Vagina (tissue), 2 donors: Measurements from ENCODE around the gene JPH2. TPM values are rescaled to one million over a fixed set of nuclear protein-coding genes. Genes with fewer than 3 reads are reported as not detected.

ENCODE experiments used
- DNase-seq, 2 donors: peaks; one replicate each; pipeline ENCODE4 v3.0.0-alpha.2; 2017; ENCODE audit errors: extremely low spot score in 2 of 2
- H3K27ac ChIP-seq: fragments of 200-600 bp; sonication (generic); one replicate; pipeline ENCODE4 v1.5.1; 2019
- H3K27me3 ChIP-seq: fragments of 200-600 bp; sonication (generic); one replicate; pipeline ENCODE4 v1.5.1; 2019
- H3K36me3 ChIP-seq, 2 donors: fragments of 200-600 bp; sonication (generic); one replicate each; pipeline ENCODE4 v1.5.1; 2017 to 2019
- H3K4me1 ChIP-seq: fragments of 200-600 bp; sonication (generic); one replicate; pipeline ENCODE4 v1.5.1; 2019
- H3K4me3 ChIP-seq, 2 donors: fragments of 200-600 bp; sonication (generic); 1 replicate in 1 of 2; 2 replicates in 1 of 2; pipeline ENCODE4 v1.5.1; 2016 to 2019
- H3K9me3 ChIP-seq: fragments of 200-600 bp; sonication (generic); one replicate; pipeline ENCODE4 v1.5.1; 2019
- CTCF ChIP-seq, 3 experiments: fragments of 450-650 bp in 2 of 3; fragments of 200-600 bp in 1 of 3; sonication (generic) in 1 of 3; IDR thresholded peaks; one replicate each; pipeline ENCODE4 v1.5.1; 2017 to 2019; ENCODE audit warnings: antibody characterized with exemption in 3 of 3, mild to moderate bottlenecking in 2 of 3, moderate library complexity in 2 of 3
- POLR2A ChIP-seq, 2 donors: fragments of 450-650 bp; IDR thresholded peaks; one replicate each; pipeline ENCODE4 v1.6.1; 2017; ENCODE audit warnings: antibody characterized with exemption in 2 of 2, mild to moderate bottlenecking in 2 of 2, moderate library complexity in 2 of 2
- POLR2AphosphoS5 ChIP-seq, 2 donors: sonication (generic); formaldehyde crosslinking; IDR thresholded peaks; one replicate each; pipeline ENCODE4 v1.9.0; 2017; ENCODE audit warnings: antibody characterized with exemption in 2 of 2, mild to moderate bottlenecking in 2 of 2, low read depth in 1 of 2; ENCODE audit not compliant: insufficient read depth in 1 of 2
- intact Hi-C: fragments of 100-400 bp; cut with DNase I; formaldehyde crosslinking; loops from one replicate; pipeline ENCODE4 v1.15.1; 2023
- total RNA-seq: library from RNA; depleted of rRNA; stranded (reverse); fragments of >200 nt; gene quantifications from one replicate; pipeline ENCODE4 v1.2.3, GENCODE V29; 2016

Gene JPH2
- total RNA-seq, 1 donor from 2014 or later, result 13.8 TPM

- no peak for DNase-seq
- Histone ChIP-seq H3K36me3 (no peaks in the 10 kb centered on the region), H3K9me3 (no peaks in the 10 kb centered on the region), H3K27ac (no peak overlapping the region), H3K4me1 (no peaks in the 10 kb centered on the region), H3K27me3 (no peaks in the 10 kb centered on the region), H3K4me3 (no peak overlapping the region)
- intact Hi-C loops, result no loop called here
- TF ChIP-seq CTCF (IDR thresholded peaks at IDR 0.05), result no peak
- TF ChIP-seq POLR2A (IDR thresholded peaks at IDR 0.05), result no peak
- TF ChIP-seq POLR2AphosphoS5 (IDR thresholded peaks at IDR 0.05; ENCODE audit: insufficient read depth in 1 of 2, low read depth in 1 of 2), result no peak
Observed at GRCh38 chr20:44135417-44136204, 51.4 kb downstream of the JPH2 start.

GRCh38 chr20:44135012-44135412 is 52.0 kb downstream of the JPH2 start:
- TF ChIP-seq POLR2A (IDR thresholded peaks at IDR 0.05) (no peak), POLR2AphosphoS5 (IDR thresholded peaks at IDR 0.05; ENCODE audit: insufficient read depth in 1 of 2, low read depth in 1 of 2) (no peak), CTCF (IDR thresholded peaks at IDR 0.05) (no peak)
- no peak overlapping the region for H3K4me3 ChIP-seq
- DNase-seq, result no peak
- intact Hi-C loops, result no loop called here
- no peak overlapping the region for H3K27ac ChIP-seq
- no peaks in the 10 kb centered on the region for H3K27me3 ChIP-seq
- H3K4me1 ChIP-seq, result no peaks in the 10 kb centered on the region
- H3K36me3 ChIP-seq, result no peaks in the 10 kb centered on the region
- H3K9me3 ChIP-seq, result no peaks in the 10 kb centered on the region

- TF ChIP-seq POLR2A (IDR thresholded peaks at IDR 0.05) (no peak), POLR2AphosphoS5 (IDR thresholded peaks at IDR 0.05; ENCODE audit: insufficient read depth in 1 of 2, low read depth in 1 of 2) (no peak), CTCF (IDR thresholded peaks at IDR 0.05) (no peak)
- no peak overlapping the region for H3K27ac ChIP-seq
- intact Hi-C loops, result no loop called here
- H3K4me3 ChIP-seq, result no peak overlapping the region
- H3K36me3 ChIP-seq, result no peaks in the 10 kb centered on the region
- H3K27me3 ChIP-seq, result no peaks in the 10 kb centered on the region
- no peaks in the 10 kb centered on the region for H3K4me1 ChIP-seq
- H3K9me3 ChIP-seq, result no peaks in the 10 kb centered on the region
- DNase-seq, result no peak
Observed at GRCh38 chr20:44133424-44133823, 53.6 kb downstream of the JPH2 start.

- Histone ChIP-seq H3K4me1 (no peaks in the 10 kb centered on the region), H3K27me3 (no peaks in the 10 kb centered on the region), H3K4me3 (no peak overlapping the region), H3K36me3 (no peaks in the 10 kb centered on the region), H3K27ac (no peak overlapping the region), H3K9me3 (no peaks in the 10 kb centered on the region)
- intact Hi-C loops, result no loop called here
- no peak for DNase-seq
- TF ChIP-seq CTCF (IDR thresholded peaks at IDR 0.05) (no peak), POLR2AphosphoS5 (IDR thresholded peaks at IDR 0.05; ENCODE audit: insufficient read depth in 1 of 2, low read depth in 1 of 2) (no peak), POLR2A (IDR thresholded peaks at IDR 0.05) (no peak)
Observed at GRCh38 chr20:44131704-44132103, 55.3 kb downstream of the JPH2 start.
